Mucosa of rectum (tissue), 2 donors: Measurements from ENCODE around the gene SMIM34.
"Not testable (repeated sequence)": the region's sequence is repeated elsewhere in the genome, so short reads cannot be mapped to it uniquely, and the experiment has no call there.

Source experiments
- H3K27ac ChIP-seq, 2 donors: one replicate each; pipeline ENCODE4 v1.7.0; 2013; ENCODE audit warnings: inconsistent platforms in 2 of 2, low read depth in 2 of 2, low read length in 2 of 2
- H3K27me3 ChIP-seq, 2 donors: one replicate each; pipeline ENCODE4 v1.7.0; 2013; ENCODE audit warnings: low read length in 2 of 2; ENCODE audit not compliant: control insufficient read depth in 2 of 2, insufficient read depth in 2 of 2
- H3K36me3 ChIP-seq, 2 donors: one replicate each; pipeline ENCODE4 v1.7.0; 2013; ENCODE audit warnings: low read length in 2 of 2; ENCODE audit not compliant: control insufficient read depth in 2 of 2, insufficient read depth in 2 of 2
- H3K4me1 ChIP-seq, 2 donors: one replicate each; pipeline ENCODE4 v1.7.0; 2013; ENCODE audit warnings: low read length in 2 of 2, mild to moderate bottlenecking in 1 of 2; ENCODE audit not compliant: control insufficient read depth in 2 of 2, insufficient read depth in 2 of 2
- H3K4me3 ChIP-seq, 2 donors: one replicate each; pipeline ENCODE4 v1.7.0; 2013; ENCODE audit warnings: low read length in 2 of 2
- H3K9ac ChIP-seq, 2 donors: one replicate each; pipeline ENCODE4 v1.7.0; 2013; ENCODE audit warnings: low read length in 2 of 2, low read depth in 1 of 2, mild to moderate bottlenecking in 1 of 2
- H3K9me3 ChIP-seq, 2 donors: one replicate each; pipeline ENCODE4 v1.7.0; 2013; ENCODE audit warnings: low read length in 2 of 2; ENCODE audit not compliant: control insufficient read depth in 2 of 2
- donor health status: healthy.
- donor health status: Normal muscosa, but diverticular disease.

The SMIM34 gene, protein sequence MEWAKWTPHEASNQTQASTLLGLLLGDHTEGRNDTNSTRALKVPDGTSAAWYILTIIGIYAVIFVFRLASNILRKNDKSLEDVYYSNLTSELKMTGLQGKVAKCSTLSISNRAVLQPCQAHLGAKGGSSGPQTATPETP

DNA sequence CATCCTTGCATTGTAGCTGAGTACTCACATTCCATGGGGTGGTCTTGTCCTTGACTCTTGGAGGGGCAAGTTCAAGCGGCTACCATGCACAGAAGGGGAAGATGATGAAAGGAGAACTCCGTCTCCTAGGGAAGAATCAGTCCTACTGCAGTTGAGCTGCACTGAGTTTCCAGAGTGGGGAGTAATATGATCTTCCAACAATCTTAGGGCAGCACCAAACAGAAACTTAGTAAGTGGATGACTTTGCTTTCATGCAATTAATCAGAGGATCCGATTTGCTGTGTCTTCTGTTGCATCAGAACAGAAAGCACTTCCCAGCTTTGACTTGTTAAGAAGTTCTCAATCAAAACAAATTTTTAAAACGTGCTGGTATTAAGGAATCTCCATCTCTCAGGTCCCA lies at the start of gene SMIM34:
Gene SMIM34 (minus strand): TSS at position 147 of the 400 bp plus-strand sequence. CDS start 112 bp downstream, at position 35.
- not testable (repeated sequence) for H3K9me3 ChIP-seq, H3K27ac ChIP-seq, H3K9ac ChIP-seq, H3K4me1 ChIP-seq, H3K36me3 ChIP-seq, H3K27me3 ChIP-seq, H3K4me3 ChIP-seq

- H3K9ac ChIP-seq, H3K27me3 ChIP-seq, H3K4me3 ChIP-seq, H3K9me3 ChIP-seq, H3K27ac ChIP-seq, H3K36me3 ChIP-seq, H3K4me1 ChIP-seq: not testable (repeated sequence)
Measured at GRCh38 chr21:34467333-34467732, 43.6 kb upstream of the SMIM34 start.

DNA sequence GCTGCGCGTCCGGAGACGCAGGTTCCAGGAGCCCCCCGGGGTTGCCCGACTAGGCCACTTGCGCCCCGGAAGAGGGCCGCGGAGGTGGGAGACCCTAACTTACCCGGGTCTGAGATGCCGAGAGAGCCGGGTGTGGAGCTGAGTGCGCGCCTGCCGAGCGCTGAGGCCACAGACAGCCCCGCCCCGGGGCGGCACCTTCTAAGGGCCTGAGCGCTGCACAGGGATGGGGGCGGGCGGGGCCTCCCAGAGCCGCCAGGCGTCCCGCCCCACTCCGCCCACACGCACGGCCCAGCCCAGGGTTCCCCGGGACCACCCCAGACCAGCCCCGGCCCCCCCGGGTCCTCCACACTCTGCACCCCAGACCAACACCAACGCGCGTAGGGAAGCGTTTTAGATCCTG lies 35.7 kb upstream of the SMIM34 start:
- not testable (repeated sequence) for H3K4me3 ChIP-seq, H3K9me3 ChIP-seq, H3K9ac ChIP-seq, H3K36me3 ChIP-seq, H3K27me3 ChIP-seq, H3K27ac ChIP-seq, H3K4me1 ChIP-seq

DNA sequence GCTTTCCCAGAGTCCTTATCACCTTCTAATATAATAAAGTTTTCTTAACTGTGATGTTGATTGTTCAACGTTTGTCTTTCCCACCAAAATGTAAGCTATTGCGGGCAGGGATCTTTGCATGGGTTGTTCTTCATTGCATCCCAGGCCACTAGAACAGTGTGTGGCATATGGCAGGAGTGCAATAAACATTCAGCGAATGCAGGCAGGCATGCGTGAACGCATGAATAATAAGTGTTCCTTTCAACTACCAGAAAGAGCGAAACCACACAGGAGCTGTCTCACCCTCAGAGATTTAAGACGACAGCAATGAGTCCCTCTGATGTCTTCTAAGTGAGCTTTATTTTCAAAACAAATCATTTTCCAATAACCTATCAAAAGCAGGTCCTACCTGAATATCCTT lies 34.5 kb upstream of the SMIM34 start:
- not testable (repeated sequence) for H3K9ac ChIP-seq, H3K4me1 ChIP-seq, H3K9me3 ChIP-seq, H3K27ac ChIP-seq, H3K36me3 ChIP-seq, H3K4me3 ChIP-seq, H3K27me3 ChIP-seq

GRCh38 chr21:34456180-34456579 lies 32.4 kb upstream of the SMIM34 start:
- not testable (repeated sequence) for H3K27ac ChIP-seq, H3K27me3 ChIP-seq, H3K4me1 ChIP-seq, H3K9me3 ChIP-seq, H3K9ac ChIP-seq, H3K36me3 ChIP-seq, H3K4me3 ChIP-seq

DNA sequence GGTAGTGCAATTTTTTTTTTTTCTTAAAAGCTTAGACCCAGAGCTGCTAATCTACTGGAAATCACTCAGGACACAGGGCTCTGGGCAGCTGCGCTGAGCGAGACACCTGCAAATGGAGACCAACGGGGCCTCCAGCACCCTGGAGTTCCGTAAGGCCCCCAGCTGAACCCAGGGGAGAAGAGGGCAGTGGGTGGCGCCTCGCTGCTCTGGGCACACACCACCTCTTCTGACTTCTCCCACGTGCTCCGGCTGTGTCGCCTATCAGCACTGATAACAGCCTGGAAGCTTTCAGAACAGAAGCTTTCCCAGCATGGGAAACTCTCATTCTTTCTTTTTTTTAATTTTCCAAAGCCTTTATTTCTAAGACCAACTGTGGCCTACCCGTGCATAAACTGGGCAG lies 31.9 kb upstream of the SMIM34 start:
- not testable (repeated sequence) for H3K9ac ChIP-seq, H3K36me3 ChIP-seq, H3K27ac ChIP-seq, H3K4me3 ChIP-seq, H3K4me1 ChIP-seq, H3K9me3 ChIP-seq, H3K27me3 ChIP-seq

DNA sequence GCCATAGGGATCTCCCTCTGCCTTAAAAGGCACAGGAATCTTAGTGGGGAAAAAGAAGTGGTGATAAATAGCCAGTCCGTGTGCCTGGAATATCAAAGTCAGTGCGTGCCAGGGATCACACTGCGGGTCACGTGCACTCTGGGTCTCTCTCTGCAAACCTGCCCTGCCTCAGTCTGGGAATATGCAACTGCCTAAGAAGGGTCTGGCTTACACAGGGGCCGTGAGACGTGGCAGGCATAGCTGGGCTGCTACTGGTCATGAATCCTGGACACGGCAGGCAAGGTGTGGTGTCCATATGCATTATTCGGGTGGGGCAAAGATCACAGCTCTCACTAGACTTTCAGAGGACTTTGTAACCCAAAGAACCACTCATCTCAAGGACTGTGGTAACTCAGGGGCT lies 23.3 kb upstream of the SMIM34 start:
- not testable (repeated sequence) for H3K9me3 ChIP-seq, H3K27me3 ChIP-seq, H3K4me1 ChIP-seq, H3K36me3 ChIP-seq, H3K4me3 ChIP-seq, H3K9ac ChIP-seq, H3K27ac ChIP-seq

- H3K27ac ChIP-seq, H3K4me1 ChIP-seq, H3K27me3 ChIP-seq, H3K4me3 ChIP-seq, H3K9me3 ChIP-seq, H3K9ac ChIP-seq, H3K36me3 ChIP-seq: not testable (repeated sequence)
Measured at GRCh38 chr21:34443486-34443885, 19.7 kb upstream of the SMIM34 start.

DNA sequence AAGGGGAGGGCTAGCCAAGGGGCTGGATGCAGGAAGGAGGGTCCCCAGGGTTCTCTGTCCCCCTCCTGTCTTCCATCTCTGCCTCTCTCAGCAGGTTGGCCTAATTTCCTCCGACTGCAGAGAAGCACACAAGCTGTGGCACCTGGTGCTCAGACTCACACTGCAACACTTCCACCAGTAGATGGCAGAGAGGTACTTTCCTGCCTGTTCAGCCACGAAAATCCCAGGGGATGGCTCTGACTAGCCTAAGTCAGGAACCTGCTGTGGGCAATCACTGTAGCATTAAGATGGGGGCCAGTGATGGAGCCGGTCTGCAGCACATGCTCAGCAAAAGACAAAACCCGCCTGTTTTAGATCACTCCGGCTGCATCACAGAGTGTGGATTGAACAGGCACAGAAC lies 6.0 kb upstream of the SMIM34 start:
- H3K9me3 ChIP-seq, H3K4me3 ChIP-seq, H3K9ac ChIP-seq, H3K27me3 ChIP-seq, H3K4me1 ChIP-seq, H3K36me3 ChIP-seq, H3K27ac ChIP-seq: not testable (repeated sequence)

- not testable (repeated sequence) for H3K4me3 ChIP-seq, H3K9ac ChIP-seq, H3K27ac ChIP-seq, H3K36me3 ChIP-seq, H3K27me3 ChIP-seq, H3K4me1 ChIP-seq, H3K9me3 ChIP-seq
Measured at GRCh38 chr21:34428441-34428840, 4.7 kb upstream of the SMIM34 start.

DNA sequence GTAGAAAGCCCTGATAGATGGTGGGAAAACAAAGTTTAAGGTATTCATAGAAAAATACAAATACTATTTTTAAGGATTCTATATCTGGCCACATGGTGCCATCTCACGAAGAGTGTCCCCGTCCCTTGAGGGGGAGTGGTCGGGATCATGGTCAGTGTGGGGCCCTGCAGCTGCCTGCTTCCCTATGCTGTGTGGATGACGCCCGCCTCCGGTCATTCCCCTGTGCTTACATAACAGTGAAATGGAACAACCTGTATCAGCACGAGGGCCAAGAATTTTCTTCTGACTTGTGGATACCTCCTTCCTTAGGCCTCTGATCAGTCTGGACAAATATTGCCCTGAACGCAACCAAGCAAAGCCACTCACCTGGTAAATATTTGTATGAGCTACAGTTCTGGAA lies 3.6 kb upstream of the SMIM34 start:
- not testable (repeated sequence) for H3K9me3 ChIP-seq, H3K36me3 ChIP-seq, H3K4me1 ChIP-seq, H3K4me3 ChIP-seq, H3K27me3 ChIP-seq, H3K9ac ChIP-seq, H3K27ac ChIP-seq
